ENCODE measurements around the gene KRABD2.
"Not testable (repeated sequence)": the region's sequence is repeated elsewhere in the genome, so short reads cannot be mapped to it uniquely, and the experiment has no call there.

Gene KRABD2

GRCh38 chr17:8382052-8382879 lies 5.8 kb upstream of the KRABD2 start:
- H3K4me3 ChIP-seq (ENCODE audit: low read depth, low read length): peak overlapping the region; percentile 96
- TF ChIP-seq CTCF (IDR thresholded peaks at IDR 0.05; ENCODE audit: low read depth, low read length): no peak

GRCh38 chr17:8380049-8380448 lies 3.5 kb upstream of the KRABD2 start:
- TF ChIP-seq CTCF (IDR thresholded peaks at IDR 0.05; ENCODE audit: low read depth, low read length): no peak
- no peak overlapping the region for H3K4me3 ChIP-seq (ENCODE audit: low read depth, low read length)

- H3K4me3 ChIP-seq (ENCODE audit: low read depth, low read length): not testable (repeated sequence)
Measured at GRCh38 chr17:8378117-8378516, 1.6 kb upstream of the KRABD2 start.

- H3K4me3 ChIP-seq (ENCODE audit: low read depth, low read length): no peak overlapping the region
- no peak for TF ChIP-seq CTCF (IDR thresholded peaks at IDR 0.05; ENCODE audit: low read depth, low read length)
Measured at GRCh38 chr17:8377422-8377821, 918 bp upstream of the KRABD2 start.

- H3K4me3 ChIP-seq (ENCODE audit: low read depth, low read length): peak overlapping the region; percentile 82
- no peak for TF ChIP-seq CTCF (IDR thresholded peaks at IDR 0.05; ENCODE audit: low read depth, low read length)
Measured at GRCh38 chr17:8375738-8376259, 705 bp downstream of the KRABD2 start.

GRCh38 chr17:8373856-8374255 lies 2.6 kb downstream of the KRABD2 start:
- not testable (repeated sequence) for H3K4me3 ChIP-seq (ENCODE audit: low read depth, low read length)

- H3K4me3 ChIP-seq (ENCODE audit: low read depth, low read length): no peak overlapping the region
- TF ChIP-seq CTCF (IDR thresholded peaks at IDR 0.05; ENCODE audit: low read depth, low read length): no peak
Measured at GRCh38 chr17:8372422-8372821, 4.1 kb downstream of the KRABD2 start.

- no peak for TF ChIP-seq CTCF (IDR thresholded peaks at IDR 0.05; ENCODE audit: low read depth, low read length)
- no peak overlapping the region for H3K4me3 ChIP-seq (ENCODE audit: low read depth, low read length)
Measured at GRCh38 chr17:8371786-8372185, 4.7 kb downstream of the KRABD2 start.
